GM10266 (cell line): ENCODE data around the gene ASIC3.

Experiments
- DNase-seq: peaks from one replicate; pipeline ENCODE4 v3.0.0; 2012; ENCODE audit errors: extremely low spot score
- TF ChIP-seq, protein P1 (sequence below): IDR thresholded peaks from 2 replicates; pipeline ENCODE4 v1.5.1; 2012; ENCODE audit warnings: mild to moderate bottlenecking, low read depth; ENCODE audit not compliant: control insufficient read depth, insufficient read depth; ENCODE audit errors: missing control alignments

ASIC3 gene

DNA sequence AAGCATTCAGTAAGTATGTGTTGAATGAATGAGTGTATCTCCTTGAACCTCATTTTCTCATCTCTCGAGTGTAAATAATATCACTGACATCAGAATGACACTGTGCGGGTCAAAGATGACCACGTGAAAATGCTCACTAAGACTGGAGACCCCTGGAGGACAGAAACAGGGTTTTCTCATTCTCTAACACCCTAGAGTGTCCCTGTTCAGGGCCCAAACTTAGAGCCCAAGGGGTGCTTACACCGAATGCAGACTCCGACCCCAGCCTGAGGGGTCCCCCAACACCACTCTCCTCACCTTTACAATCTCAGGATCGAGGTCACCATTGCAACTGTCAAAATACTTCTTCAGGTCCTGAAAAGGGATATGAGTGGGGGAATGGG lies 7.9 kb downstream of the ASIC3 start:
- DNase-seq = no peak
- TF ChIP-seq, protein P1, sequence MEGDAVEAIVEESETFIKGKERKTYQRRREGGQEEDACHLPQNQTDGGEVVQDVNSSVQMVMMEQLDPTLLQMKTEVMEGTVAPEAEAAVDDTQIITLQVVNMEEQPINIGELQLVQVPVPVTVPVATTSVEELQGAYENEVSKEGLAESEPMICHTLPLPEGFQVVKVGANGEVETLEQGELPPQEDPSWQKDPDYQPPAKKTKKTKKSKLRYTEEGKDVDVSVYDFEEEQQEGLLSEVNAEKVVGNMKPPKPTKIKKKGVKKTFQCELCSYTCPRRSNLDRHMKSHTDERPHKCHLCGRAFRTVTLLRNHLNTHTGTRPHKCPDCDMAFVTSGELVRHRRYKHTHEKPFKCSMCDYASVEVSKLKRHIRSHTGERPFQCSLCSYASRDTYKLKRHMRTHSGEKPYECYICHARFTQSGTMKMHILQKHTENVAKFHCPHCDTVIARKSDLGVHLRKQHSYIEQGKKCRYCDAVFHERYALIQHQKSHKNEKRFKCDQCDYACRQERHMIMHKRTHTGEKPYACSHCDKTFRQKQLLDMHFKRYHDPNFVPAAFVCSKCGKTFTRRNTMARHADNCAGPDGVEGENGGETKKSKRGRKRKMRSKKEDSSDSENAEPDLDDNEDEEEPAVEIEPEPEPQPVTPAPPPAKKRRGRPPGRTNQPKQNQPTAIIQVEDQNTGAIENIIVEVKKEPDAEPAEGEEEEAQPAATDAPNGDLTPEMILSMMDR = no peak

DNA sequence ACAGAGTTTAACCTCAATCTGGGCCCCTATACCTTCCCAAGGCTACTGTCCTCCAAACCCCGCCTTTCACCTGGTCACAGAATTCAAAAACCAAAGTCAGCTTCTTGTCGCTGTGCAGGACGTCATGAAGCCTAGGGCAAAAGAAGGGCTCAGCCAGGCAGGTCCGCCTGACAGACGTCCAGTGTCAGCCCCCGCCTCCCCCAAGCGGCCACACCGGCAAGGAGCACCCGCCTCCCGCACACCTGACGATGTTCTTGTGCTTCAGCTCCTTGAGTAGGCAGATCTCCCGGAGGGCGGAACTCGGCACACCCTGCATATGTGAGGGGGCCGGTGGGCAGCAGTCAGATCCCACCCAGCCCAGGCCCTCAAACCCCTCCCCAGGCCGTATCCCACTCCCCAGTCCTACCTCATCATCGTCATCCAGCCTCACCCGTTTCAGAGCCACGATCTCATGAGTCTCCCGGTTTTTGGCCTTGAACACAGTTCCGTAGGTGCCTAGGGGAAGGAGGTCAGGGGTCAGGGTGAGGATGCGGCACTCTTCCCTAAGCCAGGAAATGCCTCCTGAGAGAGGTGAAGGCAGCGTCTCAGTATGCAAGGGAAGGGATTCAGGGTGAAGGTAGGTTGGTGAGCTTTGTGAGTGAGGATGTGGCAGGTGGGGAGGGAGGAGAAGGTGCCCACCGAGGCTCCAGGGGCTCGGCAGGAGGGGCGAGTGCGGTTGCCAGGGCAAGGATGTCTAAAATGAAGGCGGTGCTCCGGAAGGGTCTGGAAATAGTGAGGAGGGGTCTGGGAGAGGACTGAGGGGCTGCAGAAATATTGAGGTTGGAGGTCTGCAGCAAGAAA lies 8.6 kb downstream of the ASIC3 start:
- no peak for DNase-seq
- TF ChIP-seq, protein P1 = no peak

DNA sequence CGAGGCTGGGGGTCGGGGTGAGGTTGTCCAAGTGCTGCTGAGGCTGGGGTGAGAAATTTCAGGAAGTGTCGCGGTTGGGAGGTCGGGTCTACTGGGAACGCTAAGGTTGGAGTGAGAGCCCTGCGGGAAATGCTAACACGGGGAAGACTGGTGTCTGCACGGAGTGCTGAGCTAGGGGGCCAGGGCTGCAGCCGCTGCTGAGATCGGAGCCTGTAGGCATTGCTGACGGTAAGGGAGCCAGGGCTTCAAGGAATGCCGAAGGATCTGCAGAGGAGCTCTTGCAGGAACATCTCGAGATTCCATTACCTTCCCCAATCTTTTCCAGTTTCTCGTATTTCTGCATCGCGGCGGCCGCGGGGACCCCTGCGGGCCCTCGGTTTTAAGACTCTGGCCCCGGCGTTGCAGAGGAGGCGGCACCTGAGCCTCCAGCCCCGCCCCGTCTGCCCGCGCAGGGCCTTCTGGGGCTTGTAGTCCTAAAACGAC lies 9.2 kb downstream of the ASIC3 start, which contains the start of gene CDK5:
Gene CDK5, minus strand, starts transcription at position 392 of the 483 bp plus-strand sequence. Its CDS starts 49 bp downstream, at position 343.
- DNase-seq = no peak
- TF ChIP-seq, protein P1 = no peak

DNA sequence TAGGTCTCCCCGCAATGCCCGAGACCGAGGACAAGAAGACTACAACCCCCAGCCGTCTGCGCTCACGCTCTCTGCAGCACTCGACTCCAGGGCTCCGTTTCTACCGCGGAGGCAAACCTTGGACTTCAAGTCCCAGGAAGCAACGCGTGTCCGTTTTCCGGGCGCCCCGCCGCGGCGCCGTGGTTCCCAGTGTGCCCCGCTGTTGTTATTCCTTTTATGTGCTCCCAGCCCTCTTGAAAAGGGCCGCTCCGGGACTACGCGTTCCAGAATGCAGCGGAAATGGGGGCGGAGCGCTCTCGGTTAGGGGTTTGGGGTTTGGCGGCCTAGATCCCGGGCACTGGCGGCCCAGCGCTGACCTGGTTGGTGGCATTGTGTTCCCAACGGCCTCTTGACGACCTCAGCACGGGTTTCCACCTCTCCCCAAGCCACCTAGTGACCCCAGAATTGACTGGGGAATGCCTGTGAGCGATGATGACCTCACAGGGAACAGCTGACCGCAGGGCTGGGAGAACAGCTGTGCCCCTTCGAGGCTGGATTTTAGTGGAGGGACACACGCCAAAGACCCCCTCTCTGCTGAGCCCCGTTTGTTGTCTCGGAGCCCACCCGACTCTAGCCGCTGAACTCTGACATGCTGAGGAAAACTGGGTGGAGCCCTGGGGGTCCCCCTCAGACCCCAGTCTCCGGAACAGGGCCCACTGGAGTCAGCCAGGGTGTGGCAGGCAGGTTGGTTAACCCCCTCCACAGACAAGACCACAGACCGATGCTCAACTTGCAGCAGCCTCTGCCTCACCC lies 9.9 kb downstream of the ASIC3 start:
- peak; percentile 99 for DNase-seq
- TF ChIP-seq, protein P1 = no peak

DNA sequence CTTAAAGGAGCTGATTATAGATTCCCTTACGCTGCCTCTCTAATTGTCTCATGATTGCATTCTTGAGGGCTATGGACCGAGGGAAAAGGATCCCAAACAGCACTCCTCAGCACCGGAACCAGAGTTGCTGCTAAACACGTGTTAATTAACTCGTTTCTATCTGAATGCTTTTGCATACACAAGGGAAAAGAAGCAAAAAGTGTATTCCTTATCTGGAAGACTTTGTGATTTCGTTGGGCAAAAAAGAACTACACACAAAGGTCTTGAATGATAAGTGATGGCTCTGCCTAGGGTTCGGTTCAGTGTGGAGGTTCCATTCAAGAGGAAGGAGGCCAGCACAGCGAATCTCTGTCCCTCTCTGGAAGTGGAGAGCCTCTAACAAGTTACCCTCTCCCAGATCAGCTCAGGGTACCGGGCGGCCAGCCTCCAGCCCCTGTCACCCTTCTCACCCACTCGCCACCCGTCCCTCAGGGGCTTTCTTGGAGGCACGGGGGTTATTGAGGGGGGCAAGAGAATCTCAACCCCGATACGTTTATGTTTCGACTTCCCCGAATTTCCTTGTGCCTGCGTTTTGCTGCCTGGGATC lies 10.5 kb downstream of the ASIC3 start:
- DNase-seq = peak; percentile 69
- TF ChIP-seq, protein P1 = no peak

DNA sequence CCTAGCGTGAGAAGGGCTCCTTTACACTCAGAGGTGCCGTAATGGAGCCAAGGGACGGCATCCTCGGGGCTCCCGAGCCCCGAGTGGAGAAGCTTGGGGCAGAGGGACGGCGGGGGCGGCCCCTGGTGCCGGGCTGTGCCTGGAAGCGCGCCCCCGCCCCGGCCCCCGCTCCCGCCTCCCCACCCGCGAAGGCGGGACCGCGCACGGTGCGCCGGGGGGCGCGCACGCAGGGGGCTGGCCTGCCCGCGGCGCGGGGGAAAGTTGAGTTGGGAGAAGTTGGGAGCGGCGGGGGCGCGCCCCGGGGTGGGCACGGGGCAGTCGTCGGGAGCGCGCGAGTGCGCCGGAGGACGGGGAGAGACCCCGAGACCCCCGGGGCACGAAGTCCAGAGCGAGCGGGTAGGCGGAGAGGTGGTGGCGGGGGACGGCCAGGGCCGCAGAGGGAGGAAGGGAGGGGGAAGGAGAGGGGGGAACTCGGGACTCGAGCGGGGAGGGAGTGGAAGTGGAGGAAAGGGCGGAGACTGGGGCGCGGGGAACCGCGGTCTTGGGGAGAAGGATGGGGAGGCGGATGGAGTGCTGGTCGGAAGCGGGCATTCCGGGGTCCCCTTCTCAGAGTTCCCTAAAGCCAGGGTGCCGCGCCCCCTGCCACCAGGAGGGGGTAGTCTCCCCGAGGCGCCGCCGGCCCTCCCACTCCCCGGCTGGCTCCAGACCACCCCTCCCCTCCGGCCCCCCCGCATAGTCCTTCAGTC lies 11.2 kb downstream of the ASIC3 start, which contains the start of gene SLC4A2:
Gene SLC4A2, plus strand, starts transcription at position 223 of the 746 bp plus-strand sequence. CDS start 2,399 bp downstream, outside the sequence.
- peak; percentile 93 for DNase-seq
- TF ChIP-seq, protein P1 = peak; percentile 48
